Effector memory CD8-positive, alpha-beta T cell (primary cell): Measurements from ENCODE around the gene CFAP20.
"Not testable (repeated sequence)": the region's sequence is repeated elsewhere in the genome, so short reads cannot be mapped to it uniquely, and the experiment has no call there.

Source experiments
- ATAC-seq: fragments of 150-1000 bp; cut with Tn5 transposase; replicated peaks from 2 replicates; pipeline ENCODE4 v1.10.0; 2021; ENCODE audit warnings: mild to moderate bottlenecking, moderate library complexity
- DNase-seq, 3 experiments: peaks; one replicate each; pipeline ENCODE4 v3.0.0; 2021
- H3K27ac Mint-ChIP-seq, 2 donors: one replicate each; pipeline ENCODE4 v1.8.0; 2022; ENCODE audit warnings: mild to moderate bottlenecking in 2 of 2, mixed read lengths in 2 of 2, moderate library complexity in 2 of 2
- H3K27me3 Mint-ChIP-seq, 2 donors: one replicate each; pipeline ENCODE4 v1.8.0; 2022; ENCODE audit warnings: mixed read lengths in 2 of 2
- H3K36me3 Mint-ChIP-seq: one replicate; pipeline ENCODE4 v1.8.0; 2022; ENCODE audit warnings: mild to moderate bottlenecking, moderate library complexity, mixed read lengths; ENCODE audit not compliant: insufficient read depth
- H3K4me1 Mint-ChIP-seq, 2 donors: one replicate each; pipeline ENCODE4 v1.8.0; 2022; ENCODE audit warnings: low read depth in 2 of 2, mixed read lengths in 2 of 2
- H3K4me3 Mint-ChIP-seq, 2 donors: one replicate each; pipeline ENCODE4 v1.8.0; 2022; ENCODE audit warnings: mild to moderate bottlenecking in 2 of 2, mixed read lengths in 2 of 2, moderate library complexity in 2 of 2
- H3K9me3 Mint-ChIP-seq, 2 donors: one replicate each; pipeline ENCODE4 v1.8.0; 2022; ENCODE audit warnings: mixed read lengths in 2 of 2

CFAP20 gene

DNA sequence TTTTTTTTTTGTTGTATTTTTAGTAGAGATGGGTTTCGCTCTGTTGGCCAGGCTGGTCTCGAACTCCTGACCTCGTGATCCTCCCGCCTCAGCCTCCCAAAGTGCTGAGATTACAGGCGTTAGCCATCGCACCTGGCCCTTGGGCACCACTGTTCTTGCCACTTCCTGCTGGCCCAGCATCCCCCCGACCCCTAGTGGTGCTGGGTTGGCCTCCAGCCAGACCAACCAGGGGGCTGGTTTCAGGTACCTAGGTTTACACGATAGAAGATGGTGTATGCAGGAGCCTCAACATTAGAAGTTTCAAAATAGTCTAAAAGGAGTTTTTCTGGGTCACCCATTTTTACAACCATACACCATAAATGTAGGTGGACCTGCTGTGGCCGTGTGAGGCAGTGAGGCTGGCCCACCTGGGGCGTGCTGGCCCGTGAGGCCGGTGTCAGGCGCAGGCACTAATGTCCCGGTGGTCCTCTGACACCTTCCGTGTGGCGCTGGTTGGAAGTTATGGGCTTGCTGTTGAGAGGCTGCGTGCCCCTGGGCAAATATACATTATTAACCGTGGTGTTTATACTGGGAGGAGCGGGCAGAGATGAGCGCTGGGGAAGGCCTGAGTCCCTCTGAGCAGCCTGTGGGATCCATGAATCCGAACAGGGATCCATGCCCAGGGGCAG is 43.5 kb downstream of the CFAP20 start:
- peaks cover 2% of the 10 kb centered on the region for H3K36me3 Mint-ChIP-seq
- ATAC-seq = no peak
- no peak for DNase-seq
- H3K27me3 Mint-ChIP-seq = peaks cover 0 to 10% of the 10 kb centered on the region in 2 donors
- H3K4me3 Mint-ChIP-seq = no peak overlapping the region
- H3K4me1 Mint-ChIP-seq = no peaks in the 10 kb centered on the region
- H3K9me3 Mint-ChIP-seq = no peaks in the 10 kb centered on the region
- H3K27ac Mint-ChIP-seq = no peak overlapping the region

DNA sequence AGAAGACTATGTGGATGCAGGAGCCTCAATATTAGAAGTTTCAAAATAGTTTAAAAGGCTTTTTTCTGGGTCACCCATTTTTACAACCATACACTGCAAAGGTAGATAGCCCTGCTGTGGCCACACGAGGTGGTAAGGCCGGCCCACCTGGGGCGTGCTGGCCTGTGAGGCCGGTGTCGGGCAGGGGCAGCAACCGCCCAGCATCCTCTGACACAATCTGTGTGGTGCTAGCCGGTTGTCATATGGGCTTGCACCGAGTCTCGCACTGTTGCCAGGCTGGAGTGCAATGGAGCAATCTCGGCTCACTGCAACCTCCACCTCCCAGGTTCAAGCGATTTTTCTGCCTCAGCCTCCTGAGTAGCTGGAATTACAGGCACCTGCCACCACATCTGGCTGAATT is 44.0 kb downstream of the CFAP20 start:
- Mint-ChIP-seq H3K36me3 (peaks cover 2% of the 10 kb centered on the region), H3K27ac (no peak overlapping the region), H3K9me3 (no peaks in the 10 kb centered on the region), H3K4me3 (no peak overlapping the region), H3K27me3 (peaks cover 0 to 10% of the 10 kb centered on the region in 2 donors), H3K4me1 (no peaks in the 10 kb centered on the region)
- ATAC-seq (no peak), DNase-seq (no peak)

DNA sequence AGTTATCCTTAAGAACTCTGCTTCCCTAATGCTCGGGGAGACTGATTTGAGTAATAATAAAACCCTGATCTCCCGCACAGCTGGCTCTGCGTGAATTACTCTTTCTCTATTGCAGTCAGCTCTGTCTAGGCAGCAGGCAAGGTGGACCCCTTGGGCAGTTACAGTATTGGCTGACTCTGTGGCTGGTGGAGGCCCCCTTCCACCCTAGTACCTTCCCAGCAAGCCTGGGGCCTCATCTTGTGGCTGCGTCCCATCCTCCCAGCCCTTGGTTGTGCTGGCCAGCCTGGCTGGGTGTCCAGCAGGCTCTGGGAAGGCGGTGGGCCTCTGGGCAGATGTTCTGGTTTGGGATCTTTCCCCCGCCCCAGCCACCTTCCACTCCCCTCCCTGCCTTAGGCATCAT is 44.5 kb downstream of the CFAP20 start:
- no peak for DNase-seq
- Mint-ChIP-seq H3K27ac (no peak overlapping the region), H3K36me3 (peaks cover 2% of the 10 kb centered on the region), H3K4me3 (no peak overlapping the region), H3K9me3 (no peaks in the 10 kb centered on the region), H3K27me3 (peaks cover 0 to 10% of the 10 kb centered on the region in 2 donors), H3K4me1 (no peaks in the 10 kb centered on the region)
- no peak for ATAC-seq

DNA sequence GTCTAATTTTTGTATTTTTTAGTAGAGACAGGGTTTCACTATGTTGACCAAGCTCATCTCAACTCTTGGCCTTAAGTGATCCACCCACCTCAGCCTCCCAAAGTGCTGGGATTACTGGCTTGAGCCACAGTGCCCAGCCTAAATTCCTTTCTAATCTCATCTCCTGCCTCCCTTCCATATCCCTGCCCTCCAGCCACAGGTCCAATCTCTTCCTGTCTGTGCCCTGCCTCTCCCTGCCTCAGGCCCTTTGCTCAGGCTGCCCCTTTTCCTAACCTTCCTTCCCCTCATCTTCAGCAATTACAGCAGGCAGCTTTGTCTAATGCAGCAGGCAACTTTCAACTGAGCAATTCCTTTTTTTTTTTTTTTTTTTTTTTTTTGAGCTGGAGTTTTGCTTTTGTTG is 46.8 kb downstream of the CFAP20 start:
- ATAC-seq = no peak
- no peak overlapping the region for H3K4me3 Mint-ChIP-seq
- peaks cover 0 to 20% of the 10 kb centered on the region in 2 donors for H3K27me3 Mint-ChIP-seq
- peaks cover 2% of the 10 kb centered on the region for H3K36me3 Mint-ChIP-seq
- H3K4me1 Mint-ChIP-seq = no peaks in the 10 kb centered on the region
- no peak overlapping the region for H3K27ac Mint-ChIP-seq
- no peak for DNase-seq
- H3K9me3 Mint-ChIP-seq = no peaks in the 10 kb centered on the region

DNA sequence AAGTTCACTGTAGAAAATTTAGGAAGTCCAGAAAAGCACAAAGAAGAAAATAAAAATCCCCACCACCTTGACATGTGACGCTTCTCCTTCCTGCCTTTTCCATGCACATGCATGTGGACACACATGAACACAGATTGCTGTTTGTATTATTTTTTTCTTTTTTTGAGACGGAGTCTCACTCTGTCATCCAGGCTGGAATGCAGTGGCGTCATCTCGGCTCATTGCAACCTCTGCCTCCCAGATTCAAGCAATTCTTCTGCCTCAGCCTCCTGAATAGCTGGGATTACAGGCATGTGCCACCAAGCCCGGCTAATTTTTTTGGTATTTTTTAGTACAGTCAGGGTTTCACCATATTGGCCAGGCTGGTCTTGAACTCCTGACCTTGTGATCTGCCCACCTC is 48.5 kb downstream of the CFAP20 start:
- not testable (repeated sequence) for H3K9me3 Mint-ChIP-seq, H3K4me3 Mint-ChIP-seq, H3K27ac Mint-ChIP-seq, H3K4me1 Mint-ChIP-seq, H3K36me3 Mint-ChIP-seq, ATAC-seq, DNase-seq
- peaks cover 0 to 29% of the 10 kb centered on the region in 2 donors for H3K27me3 Mint-ChIP-seq

DNA sequence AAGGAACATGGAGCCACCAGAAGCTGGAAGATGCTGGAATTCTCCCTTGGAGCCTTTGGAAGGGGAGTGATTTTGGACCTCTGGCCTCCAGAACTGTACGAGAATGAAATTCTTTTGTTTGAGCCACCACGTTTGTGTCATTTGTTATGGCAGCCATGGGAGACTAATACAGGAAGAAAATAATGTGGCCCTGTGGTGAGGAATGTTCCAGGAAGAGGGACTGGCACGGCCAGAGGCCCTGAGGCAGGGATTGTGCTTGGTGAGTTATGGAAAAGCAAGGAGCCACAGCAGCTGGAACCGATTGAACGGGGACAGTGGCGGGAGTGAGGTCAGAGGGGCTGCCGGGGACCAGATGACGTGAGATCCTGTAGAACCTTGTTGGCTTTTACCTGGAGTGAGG is 51.4 kb downstream of the CFAP20 start:
- H3K4me1 Mint-ChIP-seq = no peaks in the 10 kb centered on the region
- H3K27ac Mint-ChIP-seq = no peak overlapping the region
- peaks cover 0 to 1% of the 10 kb centered on the region in 2 donors for H3K9me3 Mint-ChIP-seq
- ATAC-seq (no peak), DNase-seq (no peak)
- H3K27me3 Mint-ChIP-seq = peaks cover 0 to 29% of the 10 kb centered on the region in 2 donors
- no peak overlapping the region for H3K4me3 Mint-ChIP-seq
- H3K36me3 Mint-ChIP-seq = peaks cover 2% of the 10 kb centered on the region

DNA sequence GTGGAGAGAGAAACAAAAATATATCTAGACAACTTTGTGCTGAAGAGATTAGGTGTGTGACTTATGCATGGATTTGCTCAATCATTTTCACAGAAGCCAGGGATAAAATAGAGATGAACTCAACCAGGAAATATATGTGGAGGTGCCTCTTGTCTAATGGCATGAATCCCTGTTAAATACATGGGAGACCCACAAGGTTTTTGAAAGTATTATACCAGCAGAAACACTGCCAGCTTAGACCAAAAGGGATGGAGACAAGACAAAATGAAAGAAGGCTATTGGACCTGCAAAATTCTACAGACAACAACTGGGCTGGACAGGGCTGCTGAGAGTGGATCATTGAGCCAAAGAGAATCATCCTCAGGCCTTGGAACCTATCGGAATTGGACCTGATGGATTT is 52.7 kb downstream of the CFAP20 start:
- ATAC-seq (no peak), DNase-seq (no peak)
- no peak overlapping the region for H3K27ac Mint-ChIP-seq
- no peaks in the 10 kb centered on the region for H3K4me1 Mint-ChIP-seq
- H3K36me3 Mint-ChIP-seq = no peaks in the 10 kb centered on the region
- H3K4me3 Mint-ChIP-seq = no peak overlapping the region
- peaks cover 0 to 1% of the 10 kb centered on the region in 2 donors for H3K9me3 Mint-ChIP-seq
- peaks cover 0 to 19% of the 10 kb centered on the region in 2 donors for H3K27me3 Mint-ChIP-seq

DNA sequence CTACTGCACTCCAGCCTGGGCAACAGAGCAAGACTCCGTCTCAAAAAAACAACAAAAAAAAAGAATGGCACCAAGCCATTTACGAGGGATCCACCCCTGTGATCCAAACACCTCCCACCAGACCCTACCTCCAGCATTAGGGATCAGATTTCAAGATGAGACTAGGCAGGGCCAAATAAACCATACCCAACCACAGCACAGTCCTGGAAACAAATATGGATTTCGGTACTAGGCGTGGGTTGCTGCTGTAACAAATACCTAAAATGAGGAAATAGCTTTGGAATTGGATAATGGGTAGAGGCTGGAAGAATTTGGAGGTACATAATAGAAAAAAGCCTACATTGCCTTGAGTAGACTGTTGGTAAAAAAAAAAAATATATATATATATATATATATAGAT is 54.5 kb downstream of the CFAP20 start:
- ATAC-seq = no peak
- H3K27ac Mint-ChIP-seq = no peak overlapping the region
- H3K9me3 Mint-ChIP-seq = peaks cover 0 to 1% of the 10 kb centered on the region in 2 donors
- DNase-seq = no peak
- H3K4me3 Mint-ChIP-seq = no peak overlapping the region
- H3K4me1 Mint-ChIP-seq = no peaks in the 10 kb centered on the region
- peaks cover 0 to 19% of the 10 kb centered on the region in 2 donors for H3K27me3 Mint-ChIP-seq
- H3K36me3 Mint-ChIP-seq = no peaks in the 10 kb centered on the region

DNA sequence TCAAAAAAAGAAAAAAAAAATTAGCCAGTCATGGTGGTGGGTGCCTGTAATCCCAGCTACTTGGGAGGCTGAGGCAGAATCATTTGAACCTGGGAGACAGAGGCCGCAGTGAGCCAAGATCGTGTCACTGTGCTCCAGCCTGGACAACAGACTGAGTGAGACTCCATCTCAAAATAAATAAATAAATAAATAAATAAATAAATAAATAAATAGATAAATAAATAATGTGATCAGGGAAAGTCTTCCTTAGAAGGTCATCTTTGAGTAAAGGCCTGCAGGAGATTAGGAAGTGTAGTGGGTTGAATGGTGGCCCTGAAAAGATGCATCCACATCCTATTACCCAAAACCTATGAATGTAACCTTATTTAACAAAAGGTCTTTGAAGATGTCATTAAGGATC is 56.1 kb downstream of the CFAP20 start:
- not testable (repeated sequence) for H3K27ac Mint-ChIP-seq, H3K9me3 Mint-ChIP-seq, DNase-seq, H3K4me1 Mint-ChIP-seq, H3K4me3 Mint-ChIP-seq, ATAC-seq, H3K36me3 Mint-ChIP-seq
- H3K27me3 Mint-ChIP-seq = peaks cover 0 to 17% of the 10 kb centered on the region in 2 donors

DNA sequence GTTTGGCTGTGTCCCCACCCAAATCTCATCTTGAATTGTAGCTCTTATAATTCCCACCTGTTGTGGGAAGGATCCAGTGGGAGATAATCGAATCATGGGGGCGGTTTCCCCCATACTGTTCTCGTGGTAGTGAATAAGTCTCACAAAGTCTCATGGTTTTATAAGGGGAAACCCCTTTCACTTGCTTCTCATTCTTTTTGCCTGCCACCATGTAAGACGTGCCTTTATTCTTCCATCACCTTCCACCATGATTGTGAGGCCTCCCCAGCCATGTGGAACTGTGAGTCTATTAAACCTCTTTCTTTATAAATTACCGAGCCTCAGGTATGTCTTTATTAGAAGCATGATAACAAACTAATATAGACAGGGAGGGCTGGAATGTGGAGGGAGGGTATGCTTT is 57.0 kb downstream of the CFAP20 start:
- H3K9me3 Mint-ChIP-seq, H3K27me3 Mint-ChIP-seq, H3K36me3 Mint-ChIP-seq, H3K27ac Mint-ChIP-seq, DNase-seq, H3K4me3 Mint-ChIP-seq, H3K4me1 Mint-ChIP-seq, ATAC-seq: not testable (repeated sequence)

DNA sequence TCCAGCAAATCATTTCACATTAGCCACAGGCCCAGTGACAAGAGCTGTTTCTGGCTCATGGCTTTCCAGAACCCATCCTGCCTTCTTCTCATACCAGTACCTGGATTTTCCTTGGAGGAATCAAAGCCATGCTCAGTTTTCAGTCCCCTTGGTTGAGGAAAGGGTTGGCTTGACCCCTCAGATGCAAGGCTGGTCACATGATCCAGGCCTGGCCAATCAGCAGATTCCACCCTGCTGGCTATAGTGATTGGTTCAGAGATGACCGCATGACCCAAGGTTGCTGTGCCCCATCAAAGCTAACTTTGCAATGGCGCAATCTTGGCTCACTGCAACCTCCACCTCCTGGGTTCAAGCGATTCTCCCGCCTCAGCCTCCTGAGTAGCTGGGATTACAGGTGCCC is 58.6 kb downstream of the CFAP20 start:
- no peaks in the 10 kb centered on the region for H3K36me3 Mint-ChIP-seq

More for the DNA sequence above, 58.6 kb downstream of the CFAP20 start:
- ATAC-seq = no peak
- no peaks in the 10 kb centered on the region for H3K27me3 Mint-ChIP-seq
- no peaks in the 10 kb centered on the region for H3K9me3 Mint-ChIP-seq
- no peak overlapping the region for H3K27ac Mint-ChIP-seq
- H3K4me3 Mint-ChIP-seq = no peak overlapping the region
- no peak for DNase-seq
- no peaks in the 10 kb centered on the region for H3K4me1 Mint-ChIP-seq
